H9 (cell line): ENCODE results near the gene NECAB2. TPM values are rescaled to one million over a fixed set of nuclear protein-coding genes. Genes with fewer than 3 reads are reported as not detected.

Experiments used
- DNase-seq: peaks from one replicate; pipeline ENCODE4 v3.0.0-alpha.2; 2017
- H2AFZ ChIP-seq: one replicate; pipeline ENCODE4 v1.6.1; 2013; ENCODE audit warnings: mild to moderate bottlenecking, low read length, control low read depth, moderate library complexity
- H2AK5ac ChIP-seq: 2 replicates; pipeline ENCODE4 v1.6.1; 2013; ENCODE audit warnings: low read length, control low read depth, mixed read lengths; ENCODE audit not compliant: insufficient read length
- H2BK120ac ChIP-seq: one replicate; pipeline ENCODE4 v1.6.1; 2013; ENCODE audit warnings: low read depth, mild to moderate bottlenecking, low read length, control low read depth, inconsistent platforms; ENCODE audit not compliant: poor library complexity, severe bottlenecking
- H2BK12ac ChIP-seq: 2 replicates; pipeline ENCODE4 v1.6.1; 2013; ENCODE audit warnings: low read length, control low read depth, mixed read lengths, low read depth; ENCODE audit not compliant: insufficient read length
- H2BK15ac ChIP-seq: 2 replicates; pipeline ENCODE4 v1.6.1; 2013; ENCODE audit warnings: low read depth, low read length, control low read depth
- H2BK20ac ChIP-seq: one replicate; pipeline ENCODE4 v1.6.1; 2013; ENCODE audit warnings: low read depth, mild to moderate bottlenecking, low read length, control low read depth, inconsistent platforms; ENCODE audit not compliant: poor library complexity, severe bottlenecking
- H2BK5ac ChIP-seq: 2 replicates; pipeline ENCODE4 v1.6.1; 2013; ENCODE audit warnings: low read length, control low read depth, mixed read lengths; ENCODE audit not compliant: insufficient read length
- H3K14ac ChIP-seq: 2 replicates; pipeline ENCODE4 v1.6.1; 2013; ENCODE audit warnings: low read length, control low read depth; ENCODE audit not compliant: insufficient read depth
- H3K18ac ChIP-seq: 2 replicates; pipeline ENCODE4 v1.6.1; 2013; ENCODE audit warnings: low read depth, mild to moderate bottlenecking, mixed read lengths, low read length, control low read depth; ENCODE audit not compliant: insufficient read length
- H3K23ac ChIP-seq: 2 replicates; pipeline ENCODE4 v1.6.1; 2013; ENCODE audit warnings: low read length, control low read depth, mixed read lengths, low read depth; ENCODE audit not compliant: insufficient read length
- H3K23me2 ChIP-seq: 2 replicates; pipeline ENCODE4 v1.6.1; 2013; ENCODE audit warnings: low read depth, mild to moderate bottlenecking, mixed read lengths, low read length, control low read depth; ENCODE audit not compliant: insufficient read length, poor library complexity, severe bottlenecking
- H3K27ac ChIP-seq: 2 replicates; pipeline ENCODE4 v1.5.1; 2013; ENCODE audit warnings: low read length, control low read depth, mixed read lengths, low read depth; ENCODE audit not compliant: insufficient read length
- H3K27me3 ChIP-seq: 2 replicates; pipeline ENCODE4 v1.6.1; 2013; ENCODE audit warnings: low read length, control low read depth, inconsistent platforms; ENCODE audit not compliant: insufficient read depth
- H3K4ac ChIP-seq: 2 replicates; pipeline ENCODE4 v1.6.1; 2013; ENCODE audit warnings: low read depth, mild to moderate bottlenecking, control low read depth, inconsistent platforms, low read length, moderate library complexity
- H3K4me1 ChIP-seq: 2 replicates; pipeline ENCODE4 v1.6.1; 2013; ENCODE audit warnings: low read length, control low read depth, inconsistent platforms; ENCODE audit not compliant: insufficient read depth
- H3K4me2 ChIP-seq: 2 replicates; pipeline ENCODE4 v1.6.1; 2013; ENCODE audit warnings: low read length, control low read depth, mixed read lengths; ENCODE audit not compliant: insufficient read length, insufficient read depth
- H3K56ac ChIP-seq: 2 replicates; pipeline ENCODE4 v1.6.1; 2013; ENCODE audit warnings: low read depth, mild to moderate bottlenecking, mixed read lengths, low read length, control low read depth; ENCODE audit not compliant: insufficient read length
- H3K79me1 ChIP-seq: 2 replicates; pipeline ENCODE4 v1.6.1; 2013; ENCODE audit warnings: low read depth, mild to moderate bottlenecking, moderate library complexity, low read length, control low read depth, inconsistent platforms; ENCODE audit not compliant: insufficient read depth, poor library complexity, severe bottlenecking
- H3K79me2 ChIP-seq: 2 replicates; pipeline ENCODE4 v1.6.1; 2013; ENCODE audit warnings: low read length, control low read depth, inconsistent platforms; ENCODE audit not compliant: insufficient read depth
- H3K9ac ChIP-seq: 2 replicates; pipeline ENCODE4 v1.6.1; 2013; ENCODE audit warnings: low read length, control low read depth, mixed read lengths; ENCODE audit not compliant: insufficient read length; ENCODE audit errors: extremely low read depth
- H3K9me3 ChIP-seq: one replicate; pipeline ENCODE4 v1.6.1; 2013; ENCODE audit warnings: low read depth, low read length, inconsistent platforms; ENCODE audit not compliant: control insufficient read depth
- H3T11ph ChIP-seq: one replicate; pipeline ENCODE4 v1.6.1; 2013; ENCODE audit warnings: mild to moderate bottlenecking, low read length, control low read depth, inconsistent platforms
- H4K20me1 ChIP-seq: one replicate; pipeline ENCODE4 v1.6.1; 2013; ENCODE audit not compliant: control insufficient read depth, insufficient read length, insufficient read depth
- H4K5ac ChIP-seq: 2 replicates; pipeline ENCODE4 v1.6.1; 2013; ENCODE audit warnings: low read depth, mild to moderate bottlenecking, mixed read lengths, low read length, control low read depth; ENCODE audit not compliant: insufficient read length
- H4K8ac ChIP-seq: replicated peaks from 2 replicates; pipeline ENCODE4 v1.6.1; 2013; ENCODE audit warnings: low read length, control low read depth, mixed read lengths, low read depth; ENCODE audit not compliant: insufficient read length
- H4K91ac ChIP-seq: 2 replicates; pipeline ENCODE4 v1.6.1; 2013; ENCODE audit warnings: low read depth, mild to moderate bottlenecking, moderate library complexity, mixed read lengths, low read length, control low read depth; ENCODE audit not compliant: insufficient read length
- H3K27ac Mint-ChIP-seq, 3 experiments: 2 replicates in 2 of 3; 3 replicates in 1 of 3; pipeline ENCODE4 v1.8.0; 2020 to 2021; ENCODE audit warnings: mixed read lengths in 3 of 3, mild to moderate bottlenecking in 1 of 3, moderate library complexity in 1 of 3
- H3K27me3 Mint-ChIP-seq: 2 replicates; pipeline ENCODE4 v1.8.0; 2021; ENCODE audit warnings: low read depth, mild to moderate bottlenecking, moderate library complexity, mixed read lengths
- H3K36me3 Mint-ChIP-seq, 3 experiments: 2 replicates in 2 of 3; 3 replicates in 1 of 3; pipeline ENCODE4 v1.8.0; 2020 to 2021; ENCODE audit warnings: low read depth in 3 of 3, mixed read lengths in 3 of 3; ENCODE audit not compliant: insufficient read depth in 1 of 3
- H3K4me1 Mint-ChIP-seq, 2 experiments: 2 replicates each; pipeline ENCODE4 v1.8.0; 2020; ENCODE audit warnings: mixed read lengths in 2 of 2
- H3K4me3 Mint-ChIP-seq, 2 experiments: 2 replicates in 1 of 2; 3 replicates in 1 of 2; pipeline ENCODE4 v1.8.0; 2020 to 2021; ENCODE audit warnings: mild to moderate bottlenecking in 2 of 2, mixed read lengths in 2 of 2, moderate library complexity in 1 of 2
- H3K9me3 Mint-ChIP-seq, 2 experiments: 2 replicates in 1 of 2; 3 replicates in 1 of 2; pipeline ENCODE4 v1.8.0; 2020; ENCODE audit warnings: mild to moderate bottlenecking in 2 of 2, mixed read lengths in 2 of 2, moderate library complexity in 1 of 2
- WGBS: extraction: QIAGEN DNeasy Blood & Tissue Kit; methylation state at CpG from one replicate; pipeline ENCODE4 v1.1.7; 2013; ENCODE audit warnings: missing lambda C conversion rate, low lambda C conversion rate, mixed read lengths; ENCODE audit not compliant: insufficient read length; ENCODE audit errors: extremely low coverage; 5-methylcytosine and 5-hydroxymethylcytosine counted together
- total RNA-seq: library from RNA; stranded (reverse); gene quantifications from 2 replicates; pipeline ENCODE4 v1.2.1, GENCODE V29; 2021
- TF ChIP-seq, protein P1 (sequence below): fragments of 200-600 bp; sonication (generic); conservative IDR thresholded peaks from 3 replicates; pipeline ENCODE4 v1.8.0; 2021; ENCODE audit warnings: antibody characterized with exemption, mild to moderate bottlenecking

NECAB2 gene
- total RNA-seq, 1 experiment from 2014 or later, result 12.6 TPM

DNA sequence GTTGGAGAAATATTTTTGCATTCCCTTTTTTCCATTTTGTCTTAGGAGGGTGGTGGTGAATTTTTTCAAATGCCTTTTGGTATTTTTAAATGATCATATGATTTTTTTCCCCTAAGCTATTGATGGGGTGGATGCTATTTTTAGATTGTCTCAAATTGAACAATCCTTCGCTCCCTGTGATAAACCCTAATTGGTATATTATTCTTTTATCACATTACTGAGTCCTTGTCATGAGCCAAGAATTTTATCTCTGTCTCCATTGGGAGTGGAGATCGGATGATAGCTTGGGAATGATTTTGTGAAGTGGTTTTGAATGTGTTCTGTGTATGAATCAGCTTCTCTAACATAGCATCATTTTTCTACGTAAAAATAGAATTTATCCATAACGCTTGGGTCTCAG is 15.4 kb downstream of the NECAB2 start:
- TF ChIP-seq, protein P1, sequence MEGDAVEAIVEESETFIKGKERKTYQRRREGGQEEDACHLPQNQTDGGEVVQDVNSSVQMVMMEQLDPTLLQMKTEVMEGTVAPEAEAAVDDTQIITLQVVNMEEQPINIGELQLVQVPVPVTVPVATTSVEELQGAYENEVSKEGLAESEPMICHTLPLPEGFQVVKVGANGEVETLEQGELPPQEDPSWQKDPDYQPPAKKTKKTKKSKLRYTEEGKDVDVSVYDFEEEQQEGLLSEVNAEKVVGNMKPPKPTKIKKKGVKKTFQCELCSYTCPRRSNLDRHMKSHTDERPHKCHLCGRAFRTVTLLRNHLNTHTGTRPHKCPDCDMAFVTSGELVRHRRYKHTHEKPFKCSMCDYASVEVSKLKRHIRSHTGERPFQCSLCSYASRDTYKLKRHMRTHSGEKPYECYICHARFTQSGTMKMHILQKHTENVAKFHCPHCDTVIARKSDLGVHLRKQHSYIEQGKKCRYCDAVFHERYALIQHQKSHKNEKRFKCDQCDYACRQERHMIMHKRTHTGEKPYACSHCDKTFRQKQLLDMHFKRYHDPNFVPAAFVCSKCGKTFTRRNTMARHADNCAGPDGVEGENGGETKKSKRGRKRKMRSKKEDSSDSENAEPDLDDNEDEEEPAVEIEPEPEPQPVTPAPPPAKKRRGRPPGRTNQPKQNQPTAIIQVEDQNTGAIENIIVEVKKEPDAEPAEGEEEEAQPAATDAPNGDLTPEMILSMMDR, result no peak
- Mint-ChIP-seq H3K9me3 (peaks cover 7 to 9% of the 10 kb centered on the region in 2 experiments), H3K27ac (no peak overlapping the region), H3K4me3 (no peak overlapping the region), H3K4me1 (peaks cover 22 to 27% of the 10 kb centered on the region in 2 experiments), H3K36me3 (peaks cover 11 to 31% (median 21%) of the 10 kb centered on the region in 3 experiments), H3K27me3 (peaks cover 8% of the 10 kb centered on the region)
- Histone ChIP-seq H4K91ac (no peak overlapping the region), H4K8ac (no peak overlapping the region), H3K4ac (no peak overlapping the region), H3K23me2 (no peaks in the 10 kb centered on the region), H3K18ac (no peak overlapping the region), H3K27me3 (no peaks in the 10 kb centered on the region), H3K27ac (no peak overlapping the region), H3K4me1 (no peaks in the 10 kb centered on the region), H3K9ac (no peak overlapping the region), H3K56ac (no peak overlapping the region), H3K79me1 (no peaks in the 10 kb centered on the region), H2BK15ac (no peak overlapping the region), H4K5ac (no peak overlapping the region), H4K20me1 (no peaks in the 10 kb centered on the region), H2AK5ac (no peak overlapping the region), H2BK5ac (no peak overlapping the region), H3K79me2 (no peaks in the 10 kb centered on the region), H3K14ac (no peak overlapping the region), H2BK120ac (no peak overlapping the region), H2BK12ac (no peak overlapping the region), H3T11ph (no peak overlapping the region), H3K4me2 (no peak overlapping the region), H2BK20ac (no peak overlapping the region), H3K9me3 (peaks cover 6% of the 10 kb centered on the region), H2AFZ (no peak overlapping the region), H3K23ac (no peak overlapping the region)
- DNase-seq, result no peak
- no CpG with 5 or more reads among the region's 4 CpGs for whole genome bisulfite sequencing
